Measurements from ENCODE around the gene TNNT1. TPM values are rescaled to one million over a fixed set of nuclear protein-coding genes. Genes with fewer than 3 reads are reported as not detected.

TNNT1 gene
- polyA plus RNA-seq, 1 of the 3 experiments (the other 2 are of a cell fraction) = 39.5 TPM

DNA sequence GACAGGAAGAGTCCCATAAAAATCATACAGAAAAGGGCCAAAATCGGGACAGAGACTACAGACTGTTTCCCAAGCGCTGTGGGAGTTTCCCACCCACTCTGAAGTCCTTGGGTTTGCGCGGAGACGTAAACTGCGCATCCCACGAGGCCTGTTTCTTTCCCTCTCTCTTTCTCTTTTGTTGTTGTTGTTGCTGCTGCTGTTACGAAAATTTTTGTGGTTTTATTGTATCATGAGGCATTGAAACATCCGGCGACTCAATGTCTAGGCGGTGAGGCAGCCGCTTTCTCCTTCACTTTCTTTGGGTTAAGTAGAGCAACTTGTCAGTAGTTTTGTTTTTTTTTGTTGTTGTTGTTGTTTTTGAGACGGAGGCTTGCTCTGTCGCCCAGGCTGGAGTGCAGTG, 30.0 kb downstream of the TNNT1 start:
- TF ChIP-seq MEF2A (IDR thresholded peaks at IDR 0.05; ENCODE audit: borderline replicate concordance, low read depth) = no peak
- no peak for TF ChIP-seq ELF1 (IDR thresholded peaks at IDR 0.05)
- TF ChIP-seq, protein P1, sequence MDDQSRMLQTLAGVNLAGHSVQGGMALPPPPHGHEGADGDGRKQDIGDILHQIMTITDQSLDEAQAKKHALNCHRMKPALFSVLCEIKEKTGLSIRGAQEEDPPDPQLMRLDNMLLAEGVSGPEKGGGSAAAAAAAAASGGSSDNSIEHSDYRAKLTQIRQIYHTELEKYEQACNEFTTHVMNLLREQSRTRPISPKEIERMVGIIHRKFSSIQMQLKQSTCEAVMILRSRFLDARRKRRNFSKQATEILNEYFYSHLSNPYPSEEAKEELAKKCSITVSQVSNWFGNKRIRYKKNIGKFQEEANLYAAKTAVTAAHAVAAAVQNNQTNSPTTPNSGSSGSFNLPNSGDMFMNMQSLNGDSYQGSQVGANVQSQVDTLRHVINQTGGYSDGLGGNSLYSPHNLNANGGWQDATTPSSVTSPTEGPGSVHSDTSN (IDR thresholded peaks at IDR 0.05) = no peak
- no peak for TF ChIP-seq ZBTB33 (IDR thresholded peaks at IDR 0.05; ENCODE audit: borderline replicate concordance, low read depth)
- TF ChIP-seq GATA2 (CRISPR knock-in tag; IDR thresholded peaks at IDR 0.05) = no peak
- no peak for TF ChIP-seq RAD21 (IDR thresholded peaks at IDR 0.05; ENCODE audit: low read length)
- no peak for TF ChIP-seq EP300 (IDR thresholded peaks at IDR 0.05; ENCODE audit: borderline replicate concordance in 1 of 2, low read depth in 1 of 2, low read length in 1 of 2)
- TF ChIP-seq, protein P2, sequence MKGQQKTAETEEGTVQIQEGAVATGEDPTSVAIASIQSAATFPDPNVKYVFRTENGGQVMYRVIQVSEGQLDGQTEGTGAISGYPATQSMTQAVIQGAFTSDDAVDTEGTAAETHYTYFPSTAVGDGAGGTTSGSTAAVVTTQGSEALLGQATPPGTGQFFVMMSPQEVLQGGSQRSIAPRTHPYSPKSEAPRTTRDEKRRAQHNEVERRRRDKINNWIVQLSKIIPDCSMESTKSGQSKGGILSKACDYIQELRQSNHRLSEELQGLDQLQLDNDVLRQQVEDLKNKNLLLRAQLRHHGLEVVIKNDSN (IDR thresholded peaks at IDR 0.05; ENCODE audit: borderline replicate concordance, low read depth) = no peak
- no peak for TF ChIP-seq CTCF (IDR thresholded peaks at IDR 0.05)
- no peak for TF ChIP-seq RCOR1 (IDR thresholded peaks at IDR 0.05; ENCODE audit: low read length)
- no peak for TF ChIP-seq CHD2 (IDR thresholded peaks at IDR 0.05; ENCODE audit: low read length, partially characterized antibody)
- no peak for TF ChIP-seq FOXJ3 (CRISPR knock-in tag; IDR thresholded peaks at IDR 0.05)
- no peak overlapping the region for H3K9ac ChIP-seq
- WGBS (ENCODE audit: low lambda C conversion rate) = 96% methylated on average over 14 of the region's 14 CpGs
- H3K4me1 ChIP-seq (ENCODE audit: control insufficient read depth in 1 of 2, insufficient read depth in 2 of 2, low read depth in 1 of 2, low read length in 1 of 2) = peaks cover 9 to 22% of the 10 kb centered on the region in 2 experiments; a peak in 3 of 4 replicates
- H3K9me2 ChIP-seq = no peaks in the 10 kb centered on the region
- peaks cover 26% of the 10 kb centered on the region for H4K20me1 ChIP-seq (ENCODE audit: insufficient read depth)
- no peak overlapping the region for H3K27ac ChIP-seq (ENCODE audit: low read depth in 2 of 2, low read length in 1 of 2)
- peaks cover 31% of the 10 kb centered on the region for H3K79me2 ChIP-seq (ENCODE audit: insufficient read depth)
- no peaks in the 10 kb centered on the region for H3K9me3 ChIP-seq
- ChIA-PET POLR2A (no interaction called here), CTCF (interaction anchor here (2.1 to 6.2 kb wide), 4 partner anchors 14 to 41 kb away, joined by 8 to 38 read pairs (median 8); no protein-coding TSS in a partner anchor)
- H2AFZ ChIP-seq (ENCODE audit: low read depth) = no peak overlapping the region
- H3K36me3 ChIP-seq (replicated peaks in 1 of 2; ENCODE audit: control insufficient read depth in 1 of 2, insufficient read depth in 2 of 2, low read length in 1 of 2) = no peaks in the 10 kb centered on the region
- H3K4me3 ChIP-seq (ENCODE audit: low read depth in 2 of 2, low read length in 1 of 2) = no peak overlapping the region
- DNase-seq = no peak
- H3F3A ChIP-seq (replicated peaks; ENCODE audit: insufficient read depth) = peaks cover 5% of the 10 kb centered on the region
- peaks cover 13% of the 10 kb centered on the region for H3K27me3 ChIP-seq (ENCODE audit: insufficient read depth)
- H3K4me2 ChIP-seq = no peak overlapping the region
